OCI-LY3 (cell line): ENCODE data around the gene CEP131.

Experiments used
- H2AFZ ChIP-seq: fragments of 200-600, 300-600 bp; shearing (Covaris generic); 2 replicates; pipeline ENCODE4 v1.6.0; 2014; ENCODE audit warnings: antibody characterized with exemption, low read depth, low read length
- H3K27ac ChIP-seq: fragments of 200-600, 300-600 bp; sonication (generic); 2 replicates; pipeline ENCODE4 v1.5.1; 2014; ENCODE audit warnings: mild to moderate bottlenecking, low read length, moderate library complexity, mixed read lengths
- H3K27me3 ChIP-seq: fragments of 200-600, 300-600 bp; sonication (generic); 2 replicates; pipeline ENCODE4 v1.6.1; 2014; ENCODE audit warnings: low read depth, low read length, mixed read lengths
- H3K36me3 ChIP-seq: fragments of 200-600, 300-600 bp; sonication (generic); replicated peaks from 2 replicates; pipeline ENCODE3; 2014; ENCODE audit warnings: low read depth, low read length, mixed read lengths
- H3K4me1 ChIP-seq: fragments of 300-600, 200-600 bp; sonication (generic); 2 replicates; pipeline ENCODE4 v1.6.1; 2014; ENCODE audit warnings: low read length, mixed read lengths
- H3K4me2 ChIP-seq: fragments of 200-600, 300-600 bp; sonication (generic); 2 replicates; pipeline ENCODE4 v1.6.1; 2014; ENCODE audit warnings: low read length, mixed read lengths
- H3K4me3 ChIP-seq: fragments of 300-600, 200-600 bp; sonication (generic); 2 replicates; pipeline ENCODE4 v1.5.1; 2014; ENCODE audit warnings: antibody characterized with exemption, mild to moderate bottlenecking, low read length, moderate library complexity
- H3K79me2 ChIP-seq: fragments of 300-600, 200-600 bp; shearing (Covaris generic); 2 replicates; pipeline ENCODE4 v1.6.1; 2014; ENCODE audit warnings: mild to moderate bottlenecking, low read length, mixed read lengths
- H3K9ac ChIP-seq: fragments of 300-600, 200-600 bp; shearing (Covaris generic); 2 replicates; pipeline ENCODE4 v1.6.0; 2014; ENCODE audit warnings: mild to moderate bottlenecking, low read length, moderate library complexity
- H3K9me3 ChIP-seq: fragments of 200-600, 300-600 bp; shearing (Covaris generic); 2 replicates; pipeline ENCODE4 v1.6.1; 2014; ENCODE audit warnings: low read length, mixed read lengths; ENCODE audit not compliant: insufficient read depth
- H4K20me1 ChIP-seq: fragments of 200-600, 300-600 bp; sonication (generic); 2 replicates; pipeline ENCODE4 v1.6.1; 2016; ENCODE audit warnings: low read length, mixed read lengths; ENCODE audit not compliant: insufficient read depth
- EZH2phosphoT487 ChIP-seq: fragments of 200-600 bp; shearing (Covaris generic); IDR thresholded peaks from 2 replicates; pipeline ENCODE4 v1.6.1; 2018; ENCODE audit warnings: antibody characterized with exemption, mixed run types, low read depth
- TF ChIP-seq, protein P1 (sequence below): fragments of 200-600, 300-600 bp; sonication (generic); IDR thresholded peaks from 2 replicates; pipeline ENCODE4 v1.5.1; 2014; ENCODE audit warnings: antibody characterized with exemption, low read length, low read depth

Gene CEP131

DNA sequence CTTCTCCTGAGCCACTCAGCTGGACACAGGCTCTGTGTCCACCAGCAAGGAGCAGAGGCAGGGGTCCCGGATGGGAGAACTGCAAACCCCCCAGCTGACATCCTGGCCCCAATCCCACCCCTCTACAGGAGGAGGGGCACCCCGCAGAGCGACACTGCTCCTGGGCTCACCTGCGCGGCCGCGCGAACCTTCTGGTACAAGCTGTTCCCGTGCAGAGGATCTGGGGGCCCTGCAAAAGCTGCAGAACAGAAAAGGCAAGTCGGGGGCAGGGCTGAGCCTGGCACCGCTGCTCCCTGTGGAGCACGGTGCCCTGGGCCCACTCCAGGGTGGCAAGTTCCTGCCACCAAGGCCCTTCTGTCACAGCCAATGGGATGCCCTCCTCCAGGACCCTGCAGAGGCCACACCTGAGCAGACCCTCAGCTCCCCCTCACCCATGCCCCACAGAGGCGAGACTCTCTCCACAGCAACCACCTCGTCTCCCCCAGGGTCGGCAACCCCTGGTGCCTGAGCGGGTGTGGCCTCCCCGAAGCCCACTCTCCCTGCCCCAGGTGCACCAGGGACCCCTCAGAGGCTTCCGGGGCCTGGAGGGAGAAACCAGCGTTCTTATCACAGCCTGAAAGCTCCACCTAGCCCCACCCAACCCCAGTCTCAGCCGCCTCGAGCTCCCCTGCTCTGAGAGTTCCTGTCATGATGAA, 11.2 kb upstream of the CEP131 start:
- H3K4me1 ChIP-seq, result peaks cover 16% of the 10 kb centered on the region
- H3K4me2 ChIP-seq, result no peak overlapping the region
- H3K27me3 ChIP-seq, result no peaks in the 10 kb centered on the region
- H3K9me3 ChIP-seq, result no peaks in the 10 kb centered on the region
- H3K9ac ChIP-seq, result no peak overlapping the region
- TF ChIP-seq EZH2phosphoT487, result no peak
- TF ChIP-seq, protein P1, sequence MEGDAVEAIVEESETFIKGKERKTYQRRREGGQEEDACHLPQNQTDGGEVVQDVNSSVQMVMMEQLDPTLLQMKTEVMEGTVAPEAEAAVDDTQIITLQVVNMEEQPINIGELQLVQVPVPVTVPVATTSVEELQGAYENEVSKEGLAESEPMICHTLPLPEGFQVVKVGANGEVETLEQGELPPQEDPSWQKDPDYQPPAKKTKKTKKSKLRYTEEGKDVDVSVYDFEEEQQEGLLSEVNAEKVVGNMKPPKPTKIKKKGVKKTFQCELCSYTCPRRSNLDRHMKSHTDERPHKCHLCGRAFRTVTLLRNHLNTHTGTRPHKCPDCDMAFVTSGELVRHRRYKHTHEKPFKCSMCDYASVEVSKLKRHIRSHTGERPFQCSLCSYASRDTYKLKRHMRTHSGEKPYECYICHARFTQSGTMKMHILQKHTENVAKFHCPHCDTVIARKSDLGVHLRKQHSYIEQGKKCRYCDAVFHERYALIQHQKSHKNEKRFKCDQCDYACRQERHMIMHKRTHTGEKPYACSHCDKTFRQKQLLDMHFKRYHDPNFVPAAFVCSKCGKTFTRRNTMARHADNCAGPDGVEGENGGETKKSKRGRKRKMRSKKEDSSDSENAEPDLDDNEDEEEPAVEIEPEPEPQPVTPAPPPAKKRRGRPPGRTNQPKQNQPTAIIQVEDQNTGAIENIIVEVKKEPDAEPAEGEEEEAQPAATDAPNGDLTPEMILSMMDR, result no peak
- peaks cover 12% of the 10 kb centered on the region for H3K79me2 ChIP-seq
- peaks cover 12% of the 10 kb centered on the region for H3K36me3 ChIP-seq
- H4K20me1 ChIP-seq, result no peaks in the 10 kb centered on the region
- H3K27ac ChIP-seq, result no peak overlapping the region
- H3K4me3 ChIP-seq, result no peak overlapping the region
- no peak overlapping the region for H2AFZ ChIP-seq

- Histone ChIP-seq H3K27ac (no peak overlapping the region), H3K9ac (no peak overlapping the region), H3K9me3 (no peaks in the 10 kb centered on the region), H3K36me3 (peaks cover 12% of the 10 kb centered on the region), H3K4me2 (no peak overlapping the region), H3K4me3 (no peak overlapping the region), H3K4me1 (peaks cover 22% of the 10 kb centered on the region), H4K20me1 (no peaks in the 10 kb centered on the region), H3K79me2 (peaks cover 9% of the 10 kb centered on the region), H3K27me3 (no peaks in the 10 kb centered on the region), H2AFZ (no peak overlapping the region)
- TF ChIP-seq, protein P1, result no peak
- TF ChIP-seq EZH2phosphoT487, result no peak
These were observed 10.6 kb upstream of the CEP131 start for GRCh38 chr17:81233316-81233715.

GRCh38 chr17:81232616-81233241, 10.0 kb upstream of the CEP131 start:
- H3K9me3 ChIP-seq, result no peaks in the 10 kb centered on the region
- peaks cover 3% of the 10 kb centered on the region for H3K79me2 ChIP-seq
- H3K27ac ChIP-seq, result no peak overlapping the region
- H4K20me1 ChIP-seq, result no peaks in the 10 kb centered on the region
- H3K4me2 ChIP-seq, result no peak overlapping the region
- H3K4me3 ChIP-seq, result no peak overlapping the region
- peaks cover 12% of the 10 kb centered on the region for H3K36me3 ChIP-seq
- H3K9ac ChIP-seq, result no peak overlapping the region
- TF ChIP-seq, protein P1, result no peak
- no peak for TF ChIP-seq EZH2phosphoT487
- H3K27me3 ChIP-seq, result no peaks in the 10 kb centered on the region
- H2AFZ ChIP-seq, result no peak overlapping the region
- peaks cover 23% of the 10 kb centered on the region for H3K4me1 ChIP-seq

DNA sequence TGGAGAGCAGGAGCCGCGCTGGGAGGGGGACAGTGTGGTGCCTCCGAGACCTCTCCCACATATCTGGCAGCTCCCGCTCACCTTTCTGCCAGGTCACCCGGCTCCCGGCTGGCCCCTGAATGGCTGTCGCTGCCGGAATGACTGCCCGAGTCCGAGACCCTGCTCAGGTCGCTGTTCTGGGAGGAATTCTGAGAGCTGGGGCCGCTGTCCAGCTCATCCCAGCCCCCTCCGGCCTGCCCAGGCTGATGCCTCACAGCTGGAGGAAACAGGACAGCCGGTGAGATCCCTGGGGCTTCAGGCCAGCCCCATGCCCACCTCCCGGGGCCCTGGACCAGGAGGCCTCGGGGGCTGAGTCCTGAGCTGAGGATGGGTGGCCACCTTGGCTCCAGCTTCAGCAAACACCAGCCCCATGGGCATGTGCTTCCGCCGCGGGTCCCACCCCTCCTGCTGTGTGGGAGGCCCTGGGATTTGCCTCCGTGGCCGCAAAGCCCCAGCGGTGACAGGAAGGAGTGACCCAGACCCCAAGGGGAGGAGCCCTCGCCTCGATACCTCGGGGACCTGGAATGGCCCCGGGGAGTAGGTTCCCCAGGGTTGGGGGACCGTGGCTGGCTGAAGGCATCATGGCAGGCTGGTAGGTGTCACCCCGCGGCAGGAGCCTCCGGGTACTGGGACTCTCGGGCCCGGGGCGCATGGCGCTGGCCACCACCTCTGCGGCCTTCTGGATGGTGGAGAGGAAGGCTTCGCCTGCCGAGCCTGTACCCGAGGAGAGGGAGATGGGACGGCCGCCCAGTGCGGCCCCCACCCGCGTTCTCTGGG, 9.2 kb upstream of the CEP131 start:
- H4K20me1 ChIP-seq, result no peaks in the 10 kb centered on the region
- peaks cover 27% of the 10 kb centered on the region for H3K4me1 ChIP-seq
- peaks cover 12% of the 10 kb centered on the region for H3K36me3 ChIP-seq
- no peak for TF ChIP-seq EZH2phosphoT487
- TF ChIP-seq, protein P1, result no peak
- no peak overlapping the region for H3K4me2 ChIP-seq
- no peak overlapping the region for H3K27ac ChIP-seq
- H3K79me2 ChIP-seq, result no peaks in the 10 kb centered on the region
- peaks cover 2% of the 10 kb centered on the region; the same call in 1 of the 2 replicates for H3K9me3 ChIP-seq
- H3K9ac ChIP-seq, result no peak overlapping the region
- H3K27me3 ChIP-seq, result no peaks in the 10 kb centered on the region
- H2AFZ ChIP-seq, result no peak overlapping the region
- no peak overlapping the region for H3K4me3 ChIP-seq
